Neural crest cell (in vitro differentiated cells): ENCODE measurements around the gene SLC30A3. TPM values are rescaled to one million over a fixed set of nuclear protein-coding genes. Genes with fewer than 3 reads are reported as not detected.
A peak's percentile ranks its signal among the peaks of the same experiment; 100 is the strongest.
"Not testable (repeated sequence)": the region's sequence is repeated elsewhere in the genome, so short reads cannot be mapped to it uniquely, and the experiment has no call there.

Source experiments
- DNase-seq: peaks from one replicate; pipeline ENCODE4 v3.0.0; 2021; ENCODE audit warnings: low read depth, mixed read lengths, low spot score
- H3K27ac Mint-ChIP-seq: one replicate; pipeline ENCODE4 v1.8.0; 2021; ENCODE audit warnings: mild to moderate bottlenecking, mixed read lengths; ENCODE audit not compliant: unreplicated experiment
- H3K27me3 Mint-ChIP-seq: 2 replicates; pipeline ENCODE4 v1.8.0; 2021; ENCODE audit warnings: low read depth, mild to moderate bottlenecking, mixed read lengths
- H3K36me3 Mint-ChIP-seq: 2 replicates; pipeline ENCODE4 v1.8.0; 2021; ENCODE audit warnings: low read depth, mild to moderate bottlenecking, mixed read lengths
- H3K4me1 Mint-ChIP-seq: 2 replicates; pipeline ENCODE4 v1.8.0; 2021; ENCODE audit warnings: mixed read lengths
- H3K4me3 Mint-ChIP-seq: one replicate; pipeline ENCODE4 v1.8.0; 2021; ENCODE audit warnings: mild to moderate bottlenecking, mixed read lengths
- H3K9me3 Mint-ChIP-seq: 2 replicates; pipeline ENCODE4 v1.8.0; 2021; ENCODE audit warnings: mixed read lengths
- CTCF ChIP-seq: fragments of 200-600 bp; sonication (generic); conservative IDR thresholded peaks from 2 replicates; pipeline ENCODE4 v1.5.0; 2021; ENCODE audit warnings: antibody characterized with exemption, mild to moderate bottlenecking
- total RNA-seq: library from RNA; stranded (reverse); gene quantifications from 2 replicates; pipeline ENCODE4 v1.2.1, GENCODE V29; 2021

Gene SLC30A3
- total RNA-seq, 1 donor from 2014 or later, result 0.93 TPM

GRCh38 chr2:27270131-27270530 is 7.3 kb upstream of the SLC30A3 start:
- Mint-ChIP-seq H3K27me3 (peaks cover 34% of the 10 kb centered on the region), H3K9me3 (no peaks in the 10 kb centered on the region), H3K4me3 (no peak overlapping the region), H3K4me1 (peaks cover 4% of the 10 kb centered on the region), H3K36me3 (no peaks in the 10 kb centered on the region), H3K27ac (peak overlapping the region; percentile 35)
- DNase-seq, result no peak
- no peak for TF ChIP-seq CTCF

GRCh38 chr2:27268296-27268695 is 5.4 kb upstream of the SLC30A3 start:
- H3K4me3 Mint-ChIP-seq, H3K9me3 Mint-ChIP-seq, H3K36me3 Mint-ChIP-seq, H3K27ac Mint-ChIP-seq, DNase-seq: not testable (repeated sequence)
- H3K4me1 Mint-ChIP-seq, result peaks cover 12% of the 10 kb centered on the region
- H3K27me3 Mint-ChIP-seq, result peaks cover 29% of the 10 kb centered on the region

GRCh38 chr2:27265536-27265870 is 2.7 kb upstream of the SLC30A3 start:
- TF ChIP-seq CTCF, result no peak
- H3K9me3 Mint-ChIP-seq, result no peaks in the 10 kb centered on the region
- no peak for DNase-seq
- peaks cover 3% of the 10 kb centered on the region for H3K36me3 Mint-ChIP-seq
- H3K4me1 Mint-ChIP-seq, result peaks cover 15% of the 10 kb centered on the region
- peak overlapping the region; percentile 27 for H3K4me3 Mint-ChIP-seq
- H3K27me3 Mint-ChIP-seq, result peaks cover 27% of the 10 kb centered on the region
- no peak overlapping the region for H3K27ac Mint-ChIP-seq

GRCh38 chr2:27264753-27265535 is 2.1 kb upstream of the SLC30A3 start:
- Mint-ChIP-seq H3K9me3 (no peaks in the 10 kb centered on the region), H3K4me3 (peak overlapping the region; percentile 83), H3K36me3 (peaks cover 3% of the 10 kb centered on the region), H3K4me1 (peaks cover 15% of the 10 kb centered on the region), H3K27ac (no peak overlapping the region), H3K27me3 (peaks cover 27% of the 10 kb centered on the region)
- DNase-seq, result peak; percentile 76
- peak; percentile 68 for TF ChIP-seq CTCF

- peak overlapping the region; percentile 88 for H3K4me3 Mint-ChIP-seq
- H3K4me1 Mint-ChIP-seq, result peaks cover 15% of the 10 kb centered on the region
- H3K27ac Mint-ChIP-seq, result no peak overlapping the region
- H3K9me3 Mint-ChIP-seq, result no peaks in the 10 kb centered on the region
- no peak for DNase-seq
- peaks cover 3% of the 10 kb centered on the region for H3K36me3 Mint-ChIP-seq
- no peak for TF ChIP-seq CTCF
- peaks cover 26% of the 10 kb centered on the region for H3K27me3 Mint-ChIP-seq
Measured at GRCh38 chr2:27264253-27264752, 1.5 kb upstream of the SLC30A3 start.
